DND-41 (cell line): ENCODE data around the gene CIC.
A peak's percentile ranks its signal among the peaks of the same experiment; 100 is the strongest.

ENCODE experiments used
- ATAC-seq: fragments of 200-7000 bp; cut with Tn5 transposase; 3 replicates; pipeline ENCODE4 v1.9.1; 2021; ENCODE audit warnings: low read depth; ENCODE audit not compliant: insufficient read depth
- DNase-seq: peaks from one replicate; pipeline ENCODE4 v3.0.0-alpha.2; 2020
- H2AFZ ChIP-seq: 2 replicates; pipeline ENCODE4 v1.6.0; 2012; ENCODE audit warnings: low read depth, low read length
- H3K27ac ChIP-seq: 2 replicates; pipeline ENCODE4 v1.5.1; 2012; ENCODE audit warnings: low read length, inconsistent platforms
- H3K27me3 ChIP-seq: fragments of 200-600 bp; sonication (generic); 2 replicates; pipeline ENCODE4 v1.6.0; 2012; ENCODE audit warnings: low read length, mild to moderate bottlenecking, inconsistent platforms; ENCODE audit not compliant: insufficient read depth, poor library complexity
- H3K36me3 ChIP-seq: 2 replicates; pipeline ENCODE4 v1.5.1; 2012; ENCODE audit warnings: low read length, inconsistent platforms; ENCODE audit not compliant: insufficient read depth
- H3K4me1 ChIP-seq: 2 replicates; pipeline ENCODE4 v1.5.1; 2012; ENCODE audit warnings: mild to moderate bottlenecking, low read length; ENCODE audit not compliant: insufficient read depth
- H3K4me2 ChIP-seq: 2 replicates; pipeline ENCODE4 v1.6.0; 2012; ENCODE audit warnings: mild to moderate bottlenecking, moderate library complexity, low read length, inconsistent platforms; ENCODE audit not compliant: insufficient read depth
- H3K4me3 ChIP-seq, 2 experiments: fragments of 200-600 bp in 1 of 2; shearing (Covaris generic) in 1 of 2; 2 replicates each; pipeline ENCODE4 v1.5.1; 2012 to 2016; ENCODE audit warnings: inconsistent platforms in 2 of 2, low read length in 2 of 2, mild to moderate bottlenecking in 2 of 2, low read depth in 1 of 2, moderate library complexity in 1 of 2
- H3K79me2 ChIP-seq: 2 replicates; pipeline ENCODE4 v1.6.0; 2012; ENCODE audit warnings: low read length, inconsistent platforms; ENCODE audit not compliant: insufficient read depth
- H3K9ac ChIP-seq: 2 replicates; pipeline ENCODE4 v1.6.0; 2012; ENCODE audit warnings: low read depth, mild to moderate bottlenecking, inconsistent platforms, low read length, moderate library complexity
- H3K9me3 ChIP-seq: 2 replicates; pipeline ENCODE4 v1.5.1; 2012; ENCODE audit warnings: low read length, moderate library complexity, mild to moderate bottlenecking, inconsistent platforms; ENCODE audit not compliant: insufficient read depth, severe bottlenecking
- H4K20me1 ChIP-seq: 2 replicates; pipeline ENCODE4 v1.6.0; 2012; ENCODE audit warnings: low read length; ENCODE audit not compliant: insufficient read depth
- CTCF ChIP-seq: IDR thresholded peaks from 2 replicates; pipeline ENCODE4 v1.5.1; 2012; ENCODE audit warnings: borderline replicate concordance, low read length, moderate library complexity, mild to moderate bottlenecking; ENCODE audit not compliant: poor library complexity, severe bottlenecking; ENCODE audit errors: extremely low read depth
- EZH2 ChIP-seq: IDR thresholded peaks from 3 replicates; pipeline ENCODE4 v1.6.1; 2012; ENCODE audit warnings: borderline replicate concordance, low read depth, mild to moderate bottlenecking, moderate library complexity, low read length, inconsistent platforms; ENCODE audit not compliant: severe bottlenecking

Gene CIC

GRCh38 chr19:42268142-42268703, 829 bp upstream of the CIC start:
- Histone ChIP-seq H2AFZ (peak overlapping the region; percentile 82), H3K4me3 (peak overlapping the region; percentile 34 to 64; a peak in 3 of 4 replicates)
- ATAC-seq: peak; percentile 61

GRCh38 chr19:42269478-42270345, 660 bp downstream of the CIC start:
- peaks cover 24% of the 10 kb centered on the region for H3K4me1 ChIP-seq
- peaks cover 36% of the 10 kb centered on the region for H3K36me3 ChIP-seq
- peak overlapping the region; percentile 85 for H3K4me2 ChIP-seq
- no peak for ATAC-seq
- DNase-seq: no peak
- peak overlapping the region; percentile 69 to 92; a peak in 3 of 4 replicates for H3K4me3 ChIP-seq
- H2AFZ ChIP-seq: peak overlapping the region; percentile 41; the same call in 1 of the 2 replicates
- peak overlapping the region; percentile 89 for H3K27ac ChIP-seq
- no peaks in the 10 kb centered on the region for H3K27me3 ChIP-seq
- no peaks in the 10 kb centered on the region for H4K20me1 ChIP-seq
- no peaks in the 10 kb centered on the region for H3K9me3 ChIP-seq
- peak overlapping the region; percentile 74 for H3K9ac ChIP-seq
- H3K79me2 ChIP-seq: peaks cover 28% of the 10 kb centered on the region
- TF ChIP-seq EZH2: no peak
- no peak for TF ChIP-seq CTCF

More at GRCh38 chr19:42268142-42268703, 829 bp upstream of the CIC start:
- peaks cover 24% of the 10 kb centered on the region for H3K4me1 ChIP-seq
- no peaks in the 10 kb centered on the region for H4K20me1 ChIP-seq
- DNase-seq: peak; percentile 100
- H3K9ac ChIP-seq: peak overlapping the region; percentile 73
- H3K4me2 ChIP-seq: peak overlapping the region; percentile 81
- peak overlapping the region; percentile 98 for H3K27ac ChIP-seq
- H3K27me3 ChIP-seq: no peaks in the 10 kb centered on the region
- no peaks in the 10 kb centered on the region for H3K9me3 ChIP-seq
- TF ChIP-seq CTCF (no peak), EZH2 (no peak)
- H3K79me2 ChIP-seq: peaks cover 28% of the 10 kb centered on the region
- peaks cover 21% of the 10 kb centered on the region for H3K36me3 ChIP-seq

GRCh38 chr19:42270346-42271044, 1.4 kb downstream of the CIC start:
- Histone ChIP-seq H3K9ac (peak overlapping the region; percentile 74), H3K4me2 (peak overlapping the region; percentile 85), H2AFZ (no peak overlapping the region), H3K27me3 (no peaks in the 10 kb centered on the region), H3K79me2 (peaks cover 28% of the 10 kb centered on the region), H3K4me1 (peaks cover 24% of the 10 kb centered on the region), H3K4me3 (peak overlapping the region; percentile 69 to 92; a peak in 3 of 4 replicates), H4K20me1 (no peaks in the 10 kb centered on the region), H3K27ac (peak overlapping the region; percentile 89), H3K9me3 (no peaks in the 10 kb centered on the region), H3K36me3 (peaks cover 42% of the 10 kb centered on the region)
- DNase-seq (peak; percentile 46), ATAC-seq (no peak)
- TF ChIP-seq EZH2 (no peak), CTCF (no peak)
